Heart left ventricle (tissue), 13 donors: Measurements from ENCODE around the gene DES.

Source experiments
- CTCF ChIP-seq, 12 donors: fragments of 200-600 bp; sonication (generic) in 4 of 12; IDR thresholded peaks; one replicate each; pipeline versions ENCODE4 v1.5.0 to v1.8.0; 2018 to 2022; ENCODE audit warnings: antibody characterized with exemption in 12 of 12, mild to moderate bottlenecking in 5 of 12
- POLR2A ChIP-seq, 2 donors: fragments of 450-650 bp; IDR thresholded peaks; one replicate each; pipeline ENCODE4 v1.6.1; 2017; ENCODE audit warnings: antibody characterized with exemption in 2 of 2, mild to moderate bottlenecking in 2 of 2, moderate library complexity in 2 of 2
- donor health status: ischemic (EF 13 %, LVEDD 7.1; RV severe dilation, severe dysfunction).
- donor health status: DM: no; HTN: yes; CAD: no.
- donor health status: DM: no; HTN: no; CAD: no.
- donor health status: ischemic (EF 25% LVEDD 6.9; RV normal size, moderate dysfunction).
- donor health status: ischemic (EF 25% LVEDD 5.7; RV mildly dilated, moderate dysfunction).
- donor health status: ischemic (EF 35%, LVEDD 5.7; RV mildly dilated, moderate dysfunction).
- donor health status: nonischemic (EF 11% LVEDD 7.7; RV severe dilation, severe dysfunction).
- donor health status: DM: yes; HTN: yes; CAD: no.
- donor health status: PGD.
- donor health status: ischemic (EF 29% LVEDD 5.4; RV normal size, mild dysfunction).
- donor health status: nonischemic (EF 23%, LVEDD 6.1; RV moderate dilation, normal function).

GRCh38 chr2:219381448-219381847, 36.7 kb upstream of the DES start:
- TF ChIP-seq POLR2A (IDR thresholded peaks at IDR 0.05) = no peak
- TF ChIP-seq CTCF (IDR thresholded peaks at IDR 0.05) = no peak
